ENCODE results near the gene DHX32. TPM values are rescaled to one million over a fixed set of nuclear protein-coding genes. Genes with fewer than 3 reads are reported as not detected.
"Not testable (repeated sequence)": the region's sequence is repeated elsewhere in the genome, so short reads cannot be mapped to it uniquely, and the experiment has no call there.

The DHX32 gene
- total RNA-seq, 1 experiment from 2014 or later, result 28.0 TPM

- Mint-ChIP-seq H3K27me3 (ENCODE audit: low read depth) (peaks cover 12% of the 10 kb centered on the region), H3K4me1 (peaks cover 26% of the 10 kb centered on the region)
- CTCF ChIA-PET; H3K4me3 Mint-ChIP-seq; H3K9me3 Mint-ChIP-seq; POLR2A ChIA-PET; H3K36me3 Mint-ChIP-seq; H3K27ac Mint-ChIP-seq; ATAC-seq; DNase-seq (ENCODE audit: low spot score): not testable (repeated sequence)
Measured at GRCh38 chr10:125892402-125892801, 11.3 kb upstream of the DHX32 start.

GRCh38 chr10:125889441-125889840 lies 8.3 kb upstream of the DHX32 start:
- CTCF ChIA-PET; POLR2A ChIA-PET; DNase-seq (ENCODE audit: low spot score); H3K4me3 Mint-ChIP-seq; ATAC-seq; H3K9me3 Mint-ChIP-seq; H3K27me3 Mint-ChIP-seq (ENCODE audit: low read depth); H3K36me3 Mint-ChIP-seq; H3K27ac Mint-ChIP-seq: not testable (repeated sequence)
- peaks cover 12% of the 10 kb centered on the region for H3K4me1 Mint-ChIP-seq

- no peak for TF ChIP-seq ATF2 (CRISPR knock-in tag; IDR thresholded peaks at IDR 0.05; ENCODE audit: borderline replicate concordance, low read depth)
- no peak for TF ChIP-seq ZBTB21 (CRISPR knock-in tag; IDR thresholded peaks at IDR 0.05; ENCODE audit: borderline replicate concordance)
- no peak for TF ChIP-seq ZNF671 (CRISPR knock-in tag; IDR thresholded peaks at IDR 0.05)
- TF ChIP-seq AR (CRISPR knock-in tag; IDR thresholded peaks at IDR 0.05), result no peak
- no peak for TF ChIP-seq CREM (CRISPR knock-in tag; IDR thresholded peaks at IDR 0.05)
- no peak for TF ChIP-seq ETV6 (CRISPR knock-in tag; IDR thresholded peaks at IDR 0.05)
- TF ChIP-seq RORB (CRISPR knock-in tag; IDR thresholded peaks at IDR 0.05), result no peak
- no peak for TF ChIP-seq ZNF512 (CRISPR knock-in tag; IDR thresholded peaks at IDR 0.05; ENCODE audit: borderline replicate concordance)
- no peak for TF ChIP-seq ZNF416 (CRISPR knock-in tag; IDR thresholded peaks at IDR 0.05)
- TF ChIP-seq EMX1 (CRISPR knock-in tag; IDR thresholded peaks at IDR 0.05), result no peak
- ChIA-PET CTCF (no interaction called here), POLR2A (no interaction called here)
- Mint-ChIP-seq H3K4me3 (no peak overlapping the region), H3K27me3 (ENCODE audit: low read depth) (no peaks in the 10 kb centered on the region; the same call in 1 of the 2 replicates), H3K4me1 (peaks cover 5% of the 10 kb centered on the region), H3K27ac (no peak overlapping the region), H3K36me3 (peaks cover 6% of the 10 kb centered on the region), H3K9me3 (peaks cover 3% of the 10 kb centered on the region; the same call in 1 of the 2 replicates)
- ATAC-seq, result no peak
- DNase-seq (ENCODE audit: low spot score), result no peak
Measured at GRCh38 chr10:125886914-125887512, 5.9 kb upstream of the DHX32 start.

GRCh38 chr10:125883211-125883610 lies 2.1 kb upstream of the DHX32 start:
- Mint-ChIP-seq H3K36me3 (peaks cover 18% of the 10 kb centered on the region), H3K27me3 (ENCODE audit: low read depth) (peaks cover 5% of the 10 kb centered on the region), H3K4me1 (peaks cover 27% of the 10 kb centered on the region), H3K27ac (no peak overlapping the region), H3K4me3 (no peak overlapping the region), H3K9me3 (peaks cover 3% of the 10 kb centered on the region; the same call in 1 of the 2 replicates)
- POLR2A ChIA-PET, result no interaction called here
- ATAC-seq (no peak), DNase-seq (ENCODE audit: low spot score) (no peak)
- CTCF ChIA-PET, result no interaction called here
- TF ChIP-seq FOXJ3 (CRISPR knock-in tag; IDR thresholded peaks at IDR 0.05; ENCODE audit: borderline replicate concordance), result no peak
- no peak for TF ChIP-seq USF1 (CRISPR knock-in tag; IDR thresholded peaks at IDR 0.05)
- TF ChIP-seq E2F4 (CRISPR knock-in tag; IDR thresholded peaks at IDR 0.05; ENCODE audit: borderline replicate concordance, low read depth), result no peak
- no peak for TF ChIP-seq ZNF416 (CRISPR knock-in tag; IDR thresholded peaks at IDR 0.05)
- TF ChIP-seq ZNF281 (CRISPR knock-in tag; IDR thresholded peaks at IDR 0.05), result no peak
- TF ChIP-seq IRF1 (CRISPR knock-in tag; IDR thresholded peaks at IDR 0.05), result no peak
- TF ChIP-seq ZNF121 (CRISPR knock-in tag; IDR thresholded peaks at IDR 0.05), result no peak
- TF ChIP-seq MAX (CRISPR knock-in tag; IDR thresholded peaks at IDR 0.05), result no peak
